Nephron progenitor cell (in vitro differentiated cells): ENCODE measurements around the gene SUSD1.

Source experiments
- DNase-seq: peaks from one replicate; pipeline ENCODE4 v3.0.0; 2021
- H3K27ac Mint-ChIP-seq: 2 replicates; pipeline ENCODE4 v1.8.0; 2021; ENCODE audit warnings: mild to moderate bottlenecking, moderate library complexity, mixed read lengths
- H3K27me3 Mint-ChIP-seq: 2 replicates; pipeline ENCODE4 v1.8.0; 2021; ENCODE audit warnings: mild to moderate bottlenecking, low read depth, mixed read lengths; ENCODE audit not compliant: poor library complexity
- H3K36me3 Mint-ChIP-seq: 2 replicates; pipeline ENCODE4 v1.8.0; 2021; ENCODE audit warnings: low read depth, mixed read lengths
- H3K4me1 Mint-ChIP-seq: 2 replicates; pipeline ENCODE4 v1.8.0; 2021; ENCODE audit warnings: mixed read lengths
- H3K4me3 Mint-ChIP-seq: 2 replicates; pipeline ENCODE4 v1.8.0; 2021; ENCODE audit warnings: mild to moderate bottlenecking, moderate library complexity, mixed read lengths
- H3K9me3 Mint-ChIP-seq: 2 replicates; pipeline ENCODE4 v1.8.0; 2021; ENCODE audit warnings: mild to moderate bottlenecking, moderate library complexity, mixed read lengths
- CTCF ChIP-seq: fragments of 200-600 bp; sonication (generic); IDR thresholded peaks from 2 replicates; pipeline ENCODE4 v1.5.0; 2021; ENCODE audit warnings: antibody characterized with exemption

Gene SUSD1

GRCh38 chr9:112006361-112007020 lies 168.6 kb downstream of the SUSD1 start:
- DNase-seq: peak; percentile 8
- peaks cover 3% of the 10 kb centered on the region for H3K27me3 Mint-ChIP-seq
- H3K4me3 Mint-ChIP-seq: no peak overlapping the region
- peak overlapping the region; percentile 55 for H3K27ac Mint-ChIP-seq
- H3K4me1 Mint-ChIP-seq: peaks cover 18% of the 10 kb centered on the region
- H3K36me3 Mint-ChIP-seq: no peaks in the 10 kb centered on the region
- H3K9me3 Mint-ChIP-seq: no peaks in the 10 kb centered on the region
- no peak for TF ChIP-seq CTCF

- Mint-ChIP-seq H3K27ac (peak overlapping the region; percentile 55), H3K27me3 (peaks cover 3% of the 10 kb centered on the region), H3K36me3 (no peaks in the 10 kb centered on the region), H3K4me3 (no peak overlapping the region), H3K4me1 (peaks cover 18% of the 10 kb centered on the region), H3K9me3 (no peaks in the 10 kb centered on the region)
- DNase-seq: no peak
- no peak for TF ChIP-seq CTCF
These were observed 169.2 kb downstream of the SUSD1 start for GRCh38 chr9:112005939-112006338.

- H3K27me3 Mint-ChIP-seq: peaks cover 4% of the 10 kb centered on the region
- no peak for DNase-seq
- no peaks in the 10 kb centered on the region for H3K36me3 Mint-ChIP-seq
- no peak for TF ChIP-seq CTCF
- peaks cover 18% of the 10 kb centered on the region for H3K4me1 Mint-ChIP-seq
- no peaks in the 10 kb centered on the region for H3K9me3 Mint-ChIP-seq
- H3K4me3 Mint-ChIP-seq: no peak overlapping the region
- no peak overlapping the region for H3K27ac Mint-ChIP-seq
These were observed 171.6 kb downstream of the SUSD1 start for GRCh38 chr9:112003538-112003937.

- H3K9me3 Mint-ChIP-seq: no peaks in the 10 kb centered on the region
- peaks cover 4% of the 10 kb centered on the region for H3K27me3 Mint-ChIP-seq
- no peak for TF ChIP-seq CTCF
- H3K4me3 Mint-ChIP-seq: no peak overlapping the region
- no peaks in the 10 kb centered on the region for H3K36me3 Mint-ChIP-seq
- H3K4me1 Mint-ChIP-seq: peaks cover 18% of the 10 kb centered on the region
- H3K27ac Mint-ChIP-seq: no peak overlapping the region
- DNase-seq: no peak
These were observed 172.1 kb downstream of the SUSD1 start for GRCh38 chr9:112002847-112003457.

GRCh38 chr9:112002131-112002846 lies 172.8 kb downstream of the SUSD1 start:
- H3K4me3 Mint-ChIP-seq: no peak overlapping the region
- no peaks in the 10 kb centered on the region for H3K36me3 Mint-ChIP-seq
- no peak for DNase-seq
- H3K9me3 Mint-ChIP-seq: no peaks in the 10 kb centered on the region
- peaks cover 4% of the 10 kb centered on the region for H3K27me3 Mint-ChIP-seq
- peaks cover 18% of the 10 kb centered on the region for H3K4me1 Mint-ChIP-seq
- no peak for TF ChIP-seq CTCF
- no peak overlapping the region for H3K27ac Mint-ChIP-seq
